Sigmoid colon (tissue), 4 donors: ENCODE measurements around the gene E2F3.

Source experiments
- CTCF ChIP-seq, 4 experiments: fragments of 450-650 bp in 3 of 4; fragments of 200-600 bp in 1 of 4; IDR thresholded peaks; one replicate each; pipeline ENCODE4 v1.5.1; 2016 to 2019; ENCODE audit warnings: antibody characterized with exemption in 4 of 4, mild to moderate bottlenecking in 3 of 4, moderate library complexity in 2 of 4
- EP300 ChIP-seq, 4 donors: sonication (generic); formaldehyde crosslinking; IDR thresholded peaks; one replicate each; pipeline ENCODE4 v1.6.1; 2017; ENCODE audit warnings: antibody characterized with exemption in 4 of 4
- POLR2A ChIP-seq, 2 donors: fragments of 450-650 bp; IDR thresholded peaks; one replicate each; pipeline ENCODE4 v1.6.1; 2016; ENCODE audit warnings: antibody characterized with exemption in 2 of 2, mild to moderate bottlenecking in 2 of 2, moderate library complexity in 2 of 2

DNA sequence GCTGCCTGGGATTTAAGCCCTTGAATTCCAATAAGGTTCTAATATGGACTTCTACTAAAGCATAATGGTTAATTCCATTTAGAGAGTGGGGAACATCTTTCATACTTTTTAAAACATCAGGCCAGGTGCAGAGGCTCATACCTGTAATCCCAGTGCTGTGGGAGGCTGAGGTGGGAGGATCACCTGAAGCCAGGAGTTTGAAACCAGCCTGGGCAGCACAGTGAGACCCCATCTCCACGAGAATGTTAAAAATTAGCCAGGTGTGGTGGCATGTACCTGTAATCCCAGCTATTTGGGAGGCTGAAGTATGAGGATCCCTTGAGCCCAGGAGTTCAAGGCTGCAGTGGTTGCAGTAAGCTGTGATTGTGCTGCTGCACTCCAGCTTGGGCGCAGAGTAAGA lies 35.0 kb downstream of the E2F3 start:
- TF ChIP-seq CTCF (IDR thresholded peaks at IDR 0.05) (no peak), POLR2A (IDR thresholded peaks at IDR 0.05) (no peak), EP300 (IDR thresholded peaks at IDR 0.05) (no peak)
